HL-60 (cell line): Measurements from ENCODE around the gene LPIN1.

Source experiments
- POLR2AphosphoS5 ChIP-seq: IDR thresholded peaks from 2 replicates; pipeline ENCODE4 v1.6.1; 2012; ENCODE audit warnings: low read depth
- TF ChIP-seq, protein P1 (sequence below): IDR thresholded peaks from one replicate; pipeline ENCODE4 v1.5.1; 2011; ENCODE audit warnings: low read length, control low read depth, inconsistent platforms; ENCODE audit not compliant: insufficient read depth

DNA sequence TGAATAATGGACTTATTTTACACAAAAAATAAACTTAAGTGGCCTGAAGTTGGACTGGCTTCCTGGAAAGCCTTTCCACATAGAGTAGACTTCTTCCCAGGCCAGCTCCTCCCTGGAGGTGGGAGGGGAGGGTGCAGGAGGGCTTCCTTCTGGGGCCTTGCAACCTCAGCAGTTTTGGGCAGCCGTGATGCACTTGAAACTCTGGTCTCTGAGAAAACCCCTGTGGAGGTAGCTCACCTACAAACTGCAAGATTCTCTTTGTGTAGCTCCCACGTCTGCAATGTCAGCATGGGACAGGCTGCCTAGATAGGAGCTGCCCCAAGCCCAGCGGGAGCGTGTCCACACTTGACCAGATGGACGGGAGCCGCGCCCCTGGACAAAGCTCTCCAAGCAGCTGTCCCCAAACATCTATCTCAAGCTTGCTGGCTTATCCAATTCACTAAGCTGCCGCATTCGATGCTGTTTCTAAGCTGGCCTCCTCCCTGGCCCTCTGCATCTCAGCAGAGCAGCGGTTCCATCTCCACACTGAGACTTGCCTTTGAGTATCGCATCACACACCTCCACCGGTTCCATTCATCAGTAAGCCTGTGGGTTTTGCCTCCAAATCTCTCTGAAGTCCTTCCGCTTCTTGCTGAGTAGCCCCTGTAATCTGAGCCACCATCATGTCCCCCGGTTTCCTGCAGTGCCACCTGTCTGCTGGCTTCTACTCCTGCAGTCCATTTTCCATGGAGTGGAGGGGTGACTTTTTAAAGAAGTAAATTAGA, 1.6 kb upstream of the LPIN1 start:
- TF ChIP-seq, protein P1, sequence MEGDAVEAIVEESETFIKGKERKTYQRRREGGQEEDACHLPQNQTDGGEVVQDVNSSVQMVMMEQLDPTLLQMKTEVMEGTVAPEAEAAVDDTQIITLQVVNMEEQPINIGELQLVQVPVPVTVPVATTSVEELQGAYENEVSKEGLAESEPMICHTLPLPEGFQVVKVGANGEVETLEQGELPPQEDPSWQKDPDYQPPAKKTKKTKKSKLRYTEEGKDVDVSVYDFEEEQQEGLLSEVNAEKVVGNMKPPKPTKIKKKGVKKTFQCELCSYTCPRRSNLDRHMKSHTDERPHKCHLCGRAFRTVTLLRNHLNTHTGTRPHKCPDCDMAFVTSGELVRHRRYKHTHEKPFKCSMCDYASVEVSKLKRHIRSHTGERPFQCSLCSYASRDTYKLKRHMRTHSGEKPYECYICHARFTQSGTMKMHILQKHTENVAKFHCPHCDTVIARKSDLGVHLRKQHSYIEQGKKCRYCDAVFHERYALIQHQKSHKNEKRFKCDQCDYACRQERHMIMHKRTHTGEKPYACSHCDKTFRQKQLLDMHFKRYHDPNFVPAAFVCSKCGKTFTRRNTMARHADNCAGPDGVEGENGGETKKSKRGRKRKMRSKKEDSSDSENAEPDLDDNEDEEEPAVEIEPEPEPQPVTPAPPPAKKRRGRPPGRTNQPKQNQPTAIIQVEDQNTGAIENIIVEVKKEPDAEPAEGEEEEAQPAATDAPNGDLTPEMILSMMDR: no peak
- no peak for TF ChIP-seq POLR2AphosphoS5
